GM12878 (cell line): ENCODE data around the gene GTF2F2. TPM values are rescaled to one million over a fixed set of nuclear protein-coding genes. Genes with fewer than 3 reads are reported as not detected.

Experiments
- ATAC-seq: fragments of 200-7000 bp; cut with Tn5 transposase; 3 replicates; pipeline ENCODE4 v1.9.1; 2020; ENCODE audit warnings: mild to moderate bottlenecking, moderate library complexity
- BruUV-seq: library from RNA; stranded (reverse); fragments of 400-500 nt; replicated peaks from 2 replicates; lab custom pipeline; 2021; lab: Mats Ljungman, UMichigan
- CTCF ChIA-PET: fragments of 300-600 bp; sonication (Branson Sonifier 250); formaldehyde crosslinking; extraction: SDS; loops from one replicate; lab custom pipeline; 2021; ENCODE audit warnings: inconsistent platforms; lab: Yijun Ruan, JAX
- POLR2A ChIA-PET: fragments of 350-600 bp; formaldehyde crosslinking; extraction: SDS; loops from one replicate; lab custom pipeline; 2021; ENCODE audit warnings: inconsistent platforms; lab: Charles Lee
- RAD21 ChIA-PET: fragments of 300-600 bp; sonication (Branson Sonifier 250); formaldehyde crosslinking; loops from one replicate; lab custom pipeline; 2023; ENCODE audit warnings: antibody characterized with exemption; ENCODE audit not compliant: unreplicated experiment; lab: Charles Lee
- SMC1A ChIA-PET: fragments of 300-600 bp; sonication (Branson Sonifier 250); formaldehyde crosslinking; loops from one replicate; lab custom pipeline; 2023; ENCODE audit not compliant: unreplicated experiment, uncharacterized antibody; lab: Charles Lee
- DNase-seq: peaks from one replicate; pipeline ENCODE4 v3.0.0-alpha.2; 2011; ENCODE audit warnings: low read depth, low spot score
- FAIRE-seq: peaks from 3 replicates; lab custom pipeline; 2011; peaks lifted over from hg19 to GRCh38; lab: Jason Lieb, UNC
- H2AFZ ChIP-seq: 2 replicates; pipeline ENCODE4 v1.6.0; 2011; ENCODE audit warnings: low read depth, low read length, control low read depth; ENCODE audit not compliant: control insufficient read depth
- H3K27ac ChIP-seq: 2 replicates; pipeline ENCODE4 v1.5.1; 2011; ENCODE audit warnings: control low read depth; ENCODE audit not compliant: control insufficient read depth, insufficient read depth
- H3K27me3 ChIP-seq, 2 experiments: replicated peaks in 1 of 2; 2 replicates each; pipeline versions ENCODE4 v1.6.0 to v1.6.1; 2011; ENCODE audit warnings: low read length in 1 of 2; ENCODE audit not compliant: control insufficient read depth in 2 of 2, insufficient read depth in 2 of 2
- H3K36me3 ChIP-seq, 2 experiments: 2 replicates each; pipeline ENCODE4 v1.5.1; 2011; ENCODE audit warnings: low read length in 1 of 2; ENCODE audit not compliant: control insufficient read depth in 2 of 2, insufficient read depth in 2 of 2
- H3K4me1 ChIP-seq: 2 replicates; pipeline ENCODE4 v1.6.1; 2011; ENCODE audit warnings: mild to moderate bottlenecking, low read length, moderate library complexity, mixed read lengths; ENCODE audit not compliant: control insufficient read depth, insufficient read depth
- H3K4me2 ChIP-seq: 2 replicates; pipeline ENCODE4 v1.6.0; 2011; ENCODE audit warnings: control low read depth; ENCODE audit not compliant: control insufficient read depth, insufficient read depth
- H3K4me3 ChIP-seq: fragments of 200-600 bp; sonication (generic); 2 replicates; pipeline ENCODE4 v1.5.1; 2016
- H3K79me2 ChIP-seq: 2 replicates; pipeline ENCODE4 v1.6.0; 2011; ENCODE audit warnings: low read length; ENCODE audit not compliant: control insufficient read depth, insufficient read depth
- H3K9ac ChIP-seq: 2 replicates; pipeline ENCODE4 v1.8.0; 2011; ENCODE audit warnings: low read length, control low read depth, mixed read lengths; ENCODE audit not compliant: control insufficient read depth, insufficient read depth
- H3K9me3 ChIP-seq: replicated peaks from 3 replicates; pipeline ENCODE4 v1.5.1; 2011; ENCODE audit warnings: mild to moderate bottlenecking, low read length; ENCODE audit not compliant: control insufficient read depth, insufficient read depth
- H4K20me1 ChIP-seq: 2 replicates; pipeline ENCODE4 v1.6.0; 2011; ENCODE audit not compliant: control insufficient read depth, insufficient read depth
- BCL11A ChIP-seq: IDR thresholded peaks from 2 replicates; pipeline ENCODE4 v1.6.1; 2011; ENCODE audit warnings: low read depth, low read length
- BRCA1 ChIP-seq: IDR thresholded peaks from 2 replicates; pipeline ENCODE4 v1.6.1; 2011; ENCODE audit warnings: low read depth, low read length, improper control_type of control experiment
- CEBPZ ChIP-seq: fragments of 150-350 bp; IDR thresholded peaks from 2 replicates; pipeline ENCODE4 v1.6.1; 2016; ENCODE audit warnings: low read depth, low read length
- EGR1 ChIP-seq, 2 experiments: IDR thresholded peaks; 1 replicate in 1 of 2; 2 replicates in 1 of 2; pipeline ENCODE4 v1.6.1; 2011 to 2012; ENCODE audit warnings: low read depth in 2 of 2, low read length in 2 of 2, borderline replicate concordance in 1 of 2, mild to moderate bottlenecking in 1 of 2, moderate library complexity in 1 of 2
- GATAD2B ChIP-seq: fragments of 450-650 bp; conservative IDR thresholded peaks from 2 replicates; pipeline ENCODE4 v1.6.1; 2017; ENCODE audit warnings: low read depth, mild to moderate bottlenecking, moderate library complexity
- HDGF ChIP-seq: fragments of 450-650 bp; IDR thresholded peaks from 2 replicates; pipeline ENCODE4 v1.6.1; 2016; ENCODE audit warnings: antibody characterized with exemption
- IRF3 ChIP-seq: fragments of 450-650 bp; IDR thresholded peaks from 2 replicates; pipeline ENCODE4 v1.6.1; 2014; ENCODE audit warnings: mild to moderate bottlenecking
- MEF2A ChIP-seq: IDR thresholded peaks from 2 replicates; pipeline ENCODE4 v1.6.1; 2011; ENCODE audit warnings: low read depth, mild to moderate bottlenecking, low read length, moderate library complexity; ENCODE audit not compliant: insufficient read depth
- MEF2B ChIP-seq: fragments of 450-650 bp; IDR thresholded peaks from 2 replicates; pipeline ENCODE4 v1.6.1; 2018; ENCODE audit warnings: mild to moderate bottlenecking, moderate library complexity; ENCODE audit not compliant: partially characterized antibody, poor library complexity, severe bottlenecking
- NFYB ChIP-seq: IDR thresholded peaks from 2 replicates; pipeline ENCODE4 v1.6.1; 2011; ENCODE audit warnings: low read depth, mild to moderate bottlenecking, low read length, improper control_type of control experiment, moderate library complexity; ENCODE audit not compliant: insufficient read depth
- RFX5 ChIP-seq: IDR thresholded peaks from 2 replicates; pipeline ENCODE4 v1.6.1; 2011; ENCODE audit warnings: low read depth, low read length, improper control_type of control experiment
- TBL1XR1 ChIP-seq: IDR thresholded peaks from 2 replicates; pipeline ENCODE4 v1.6.1; 2012; ENCODE audit warnings: low read depth, low read length, improper control_type of control experiment
- ZNF622 ChIP-seq: fragments of 450-650 bp; IDR thresholded peaks from 2 replicates; pipeline ENCODE4 v1.6.1; 2017; ENCODE audit warnings: mild to moderate bottlenecking, inconsistent platforms
- WGBS: methylation state at CpG from one replicate; pipeline ENCODE4 v1.1.6; 2016; ENCODE audit warnings: low lambda C conversion rate; ENCODE audit not compliant: insufficient replicate concordance, insufficient coverage; ENCODE audit errors: missing lambda C conversion rate; 5-methylcytosine and 5-hydroxymethylcytosine counted together
- in situ Hi-C: fragments of 300-500 bp; cut with MboI; formaldehyde crosslinking; loops from 9 replicates; pipeline ENCODE4 v1.14.3; 2018; ENCODE audit warnings: mixed read lengths
- intact Hi-C: fragments of 100-400 bp; cut with micrococcal nuclease; formaldehyde crosslinking; loops from one replicate; pipeline ENCODE4 v1.14.2; 2022; ENCODE audit not compliant: unreplicated experiment
- polyA plus RNA-seq, 11 experiments: library from polyadenylated mRNA; depleted of rRNA in 4 of 11; unstranded in 6 of 11; stranded (reverse) in 5 of 11; fragments of >200 nt; fragmentation: Nextera tagmentation in 4 of 11; fragmentation: Illumina TruSeq in 1 of 11; extraction: Ambion mirVana in 4 of 11; extraction: Trizol in 1 of 11; gene quantifications; 1 replicate in 1 of 11; 2 replicates in 10 of 11; pipeline versions ENCODE4 v1.2.1 to v1.2.3, GENCODE V29; 2011 to 2016; ENCODE audit warnings: inconsistent platforms in 2 of 11, missing spikeins in 2 of 11, low read depth in 1 of 11
- total RNA-seq, 4 experiments: library from RNA; depleted of rRNA in 3 of 4; stranded (reverse); fragments of >200 nt in 3 of 4; fragmentation: Illumina TruSeq in 1 of 4; extraction: Trizol in 1 of 4; gene quantifications; 2 replicates each; pipeline versions ENCODE4 v1.2.1 to v1.2.3, GENCODE V29; 2013 to 2021

Gene GTF2F2
- total and polyA plus RNA-seq, 10 of the 15 experiments (the other 5 are each of a cell fraction or from before 2014, with no cell fraction given), result 14.5 to 30.8 (median 22.6) TPM

- BruUV-seq, result no TSS peak
- in situ Hi-C loops, result no loop called here
- DNase-seq, result no peak
- ChIA-PET POLR2A (no interaction called here), SMC1A (interaction anchor here (1.1 to 2.2 kb wide), 4 partner anchors 11 to 53 kb away, joined by 3 to 9 read pairs (median 4); no protein-coding TSS in a partner anchor), RAD21 (no interaction called here)
- Histone ChIP-seq H2AFZ (no peak overlapping the region), H4K20me1 (no peaks in the 10 kb centered on the region), H3K4me1 (no peaks in the 10 kb centered on the region), H3K27ac (no peak overlapping the region), H3K9me3 (no peaks in the 10 kb centered on the region), H3K27me3 (no peaks in the 10 kb centered on the region), H3K36me3 (no peaks in the 10 kb centered on the region; a peak in 2 of 4 replicates), H3K4me3 (no peak overlapping the region), H3K4me2 (no peak overlapping the region)
- intact Hi-C loops, result no loop called here
- ATAC-seq, result no peak
- no peak for FAIRE-seq
- 99% methylated on average over 4 of the region's 4 CpGs for WGBS
- TF ChIP-seq ZNF622 (no peak), HDGF (no peak), NFYB (no peak), MEF2B (no peak), EGR1 (IDR thresholded peaks at IDR 0.05; ENCODE audit: borderline replicate concordance in 1 of 2, low read depth in 2 of 2, low read length in 2 of 2) (no peak), MEF2A (no peak), BCL11A (no peak)
- TF ChIP-seq, all 136 proteins: peak for 0
- H3K9ac ChIP-seq, result no peak overlapping the region
- CTCF ChIA-PET, result interaction anchor here (3.0 kb wide), 1 partner anchor 11 kb away, joined by 12 read pairs; no protein-coding TSS in a partner anchor
- no peaks in the 10 kb centered on the region for H3K79me2 ChIP-seq
Measured at GRCh38 chr13:45220403-45220802, 100.1 kb downstream of the GTF2F2 start.

GRCh38 chr13:45222516-45222915 lies 102.2 kb downstream of the GTF2F2 start:
- ChIA-PET RAD21 (no interaction called here), SMC1A (interaction anchor here (0.6 to 1.3 kb wide), 2 partner anchors 175 to 240 kb away, joined by 3 read pairs; no protein-coding TSS in a partner anchor), POLR2A (interaction anchor here (1.2 kb wide), 1 partner anchor 10 kb away, joined by 3 read pairs; no protein-coding TSS in a partner anchor), CTCF (interaction anchor here (0.9 kb wide), 1 partner anchor 175 kb away, joined by 4 read pairs; no protein-coding TSS in a partner anchor)
- H3K9ac ChIP-seq, result no peak overlapping the region
- H2AFZ ChIP-seq, result no peak overlapping the region
- no peaks in the 10 kb centered on the region for H3K36me3 ChIP-seq
- H4K20me1 ChIP-seq, result no peaks in the 10 kb centered on the region
- in situ Hi-C loops (no loop called here), intact Hi-C loops (no loop called here)
- ATAC-seq (no peak), DNase-seq (no peak), FAIRE-seq (no peak)
- WGBS, result 98% methylated on average over 3 of the region's 3 CpGs
- H3K27ac ChIP-seq, result no peak overlapping the region
- BruUV-seq, result no TSS peak
- H3K4me2 ChIP-seq, result no peak overlapping the region
- H3K4me3 ChIP-seq, result no peak overlapping the region
- H3K4me1 ChIP-seq, result no peaks in the 10 kb centered on the region
- no peaks in the 10 kb centered on the region for H3K79me2 ChIP-seq
- H3K9me3 ChIP-seq, result no peaks in the 10 kb centered on the region
- H3K27me3 ChIP-seq, result no peaks in the 10 kb centered on the region
- TF ChIP-seq CEBPZ (no peak), BRCA1 (no peak), RFX5 (no peak), IRF3 (no peak), TBL1XR1 (no peak), GATAD2B (no peak), MEF2B (no peak)
